ENCODE results near the gene FBXO48.

The FBXO48 gene, protein sequence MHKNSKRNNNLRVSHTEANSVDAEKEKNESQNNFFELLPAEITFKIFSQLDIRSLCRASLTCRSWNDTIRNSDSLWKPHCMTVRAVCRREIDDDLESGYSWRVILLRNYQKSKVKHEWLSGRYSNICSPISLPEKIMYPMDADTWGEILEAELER

DNA sequence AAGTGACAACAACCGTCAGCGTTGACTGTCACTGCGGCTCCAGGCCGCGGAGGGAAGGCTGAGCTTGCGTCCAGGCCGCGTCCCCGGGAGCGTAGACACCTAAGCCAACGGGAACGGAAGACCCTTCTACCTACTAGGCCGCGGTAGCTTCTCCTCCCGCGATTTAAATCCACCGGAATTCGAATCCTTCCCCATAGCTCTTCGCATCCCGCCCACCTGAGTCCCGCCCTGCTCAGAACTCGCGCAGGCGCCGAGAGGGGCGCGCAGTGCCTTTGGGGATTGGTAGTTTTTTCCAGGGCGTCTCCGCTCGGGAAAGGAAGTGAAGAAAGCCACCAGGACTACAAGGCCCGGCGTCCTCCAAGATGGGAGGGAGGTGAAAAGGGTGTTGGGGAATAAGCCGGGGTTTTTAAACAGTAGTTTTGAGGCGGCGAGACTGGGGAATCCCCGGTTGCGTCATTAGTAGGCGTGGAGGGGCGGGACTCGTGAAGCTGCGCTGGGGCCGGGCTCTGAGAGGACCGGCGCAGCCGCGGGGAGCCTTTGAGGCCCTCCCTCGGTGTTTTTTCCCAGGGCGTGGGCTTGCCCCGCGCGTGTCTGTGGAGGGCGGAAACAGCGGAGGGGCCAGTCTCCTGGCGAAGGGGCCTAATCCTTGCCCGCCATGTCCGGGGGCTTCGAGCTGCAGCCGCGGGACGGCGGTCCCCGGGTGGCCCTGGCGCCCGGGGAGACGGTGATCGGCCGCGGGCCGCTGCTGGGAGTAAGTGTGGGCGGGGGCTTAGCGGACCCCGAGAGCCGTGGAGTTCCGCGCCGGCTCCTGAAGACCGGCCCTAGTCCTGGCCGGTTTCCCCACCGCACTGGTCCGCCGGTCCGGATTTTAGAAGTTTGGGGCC, at the start of gene FBXO48, which contains the start of gene APLF:
Gene FBXO48 (minus strand): TSS at position 218 of the 884 bp plus-strand sequence. CDS start 2,149 bp downstream, outside the sequence.
Gene APLF (plus strand): TSS at position 509 of the 884 bp plus-strand sequence. CDS start 147 bp downstream, at position 656.
- Histone ChIP-seq H3K79me2 (ENCODE audit: insufficient read depth, low read length) (peaks cover 39% of the 10 kb centered on the region), H3K4me3 (ENCODE audit: low read depth in 1 of 2, low read length in 2 of 2) (peak within 1 kb of the TSS; percentile 62 to 76), H4K20me1 (ENCODE audit: insufficient read depth, low read length) (no peaks in the 10 kb centered on the region), H3K27me3 (ENCODE audit: insufficient read depth, low read length, poor library complexity) (no peaks in the 10 kb centered on the region), H3K36me3 (ENCODE audit: insufficient read depth, low read length) (no peaks in the 10 kb centered on the region; the same call in 1 of the 2 replicates), H3K27ac (ENCODE audit: low read length) (peak within 1 kb of the TSS; percentile 83), H3K9ac (ENCODE audit: low read depth, low read length) (peak within 1 kb of the TSS; percentile 87), H3K9me3 (ENCODE audit: insufficient read depth, low read length, severe bottlenecking) (no peaks in the 10 kb centered on the region), H3K4me1 (ENCODE audit: insufficient read depth, low read length) (peaks cover 53% of the 10 kb centered on the region), H3K4me2 (ENCODE audit: insufficient read depth, low read length) (peak within 1 kb of the TSS; percentile 77), H2AFZ (ENCODE audit: low read depth, low read length) (peak within 1 kb of the TSS; percentile 92)
- DNase-seq (peak; percentile 99), ATAC-seq (ENCODE audit: insufficient read depth, low read depth) (peak; percentile 93)
- TF ChIP-seq, protein P1, sequence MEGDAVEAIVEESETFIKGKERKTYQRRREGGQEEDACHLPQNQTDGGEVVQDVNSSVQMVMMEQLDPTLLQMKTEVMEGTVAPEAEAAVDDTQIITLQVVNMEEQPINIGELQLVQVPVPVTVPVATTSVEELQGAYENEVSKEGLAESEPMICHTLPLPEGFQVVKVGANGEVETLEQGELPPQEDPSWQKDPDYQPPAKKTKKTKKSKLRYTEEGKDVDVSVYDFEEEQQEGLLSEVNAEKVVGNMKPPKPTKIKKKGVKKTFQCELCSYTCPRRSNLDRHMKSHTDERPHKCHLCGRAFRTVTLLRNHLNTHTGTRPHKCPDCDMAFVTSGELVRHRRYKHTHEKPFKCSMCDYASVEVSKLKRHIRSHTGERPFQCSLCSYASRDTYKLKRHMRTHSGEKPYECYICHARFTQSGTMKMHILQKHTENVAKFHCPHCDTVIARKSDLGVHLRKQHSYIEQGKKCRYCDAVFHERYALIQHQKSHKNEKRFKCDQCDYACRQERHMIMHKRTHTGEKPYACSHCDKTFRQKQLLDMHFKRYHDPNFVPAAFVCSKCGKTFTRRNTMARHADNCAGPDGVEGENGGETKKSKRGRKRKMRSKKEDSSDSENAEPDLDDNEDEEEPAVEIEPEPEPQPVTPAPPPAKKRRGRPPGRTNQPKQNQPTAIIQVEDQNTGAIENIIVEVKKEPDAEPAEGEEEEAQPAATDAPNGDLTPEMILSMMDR (IDR thresholded peaks at IDR 0.05; ENCODE audit: borderline replicate concordance, extremely low read depth, low read length, poor library complexity, severe bottlenecking): no peak
- TF ChIP-seq EZH2 (IDR thresholded peaks at IDR 0.05; ENCODE audit: borderline replicate concordance, low read depth, low read length, severe bottlenecking): no peak

DNA sequence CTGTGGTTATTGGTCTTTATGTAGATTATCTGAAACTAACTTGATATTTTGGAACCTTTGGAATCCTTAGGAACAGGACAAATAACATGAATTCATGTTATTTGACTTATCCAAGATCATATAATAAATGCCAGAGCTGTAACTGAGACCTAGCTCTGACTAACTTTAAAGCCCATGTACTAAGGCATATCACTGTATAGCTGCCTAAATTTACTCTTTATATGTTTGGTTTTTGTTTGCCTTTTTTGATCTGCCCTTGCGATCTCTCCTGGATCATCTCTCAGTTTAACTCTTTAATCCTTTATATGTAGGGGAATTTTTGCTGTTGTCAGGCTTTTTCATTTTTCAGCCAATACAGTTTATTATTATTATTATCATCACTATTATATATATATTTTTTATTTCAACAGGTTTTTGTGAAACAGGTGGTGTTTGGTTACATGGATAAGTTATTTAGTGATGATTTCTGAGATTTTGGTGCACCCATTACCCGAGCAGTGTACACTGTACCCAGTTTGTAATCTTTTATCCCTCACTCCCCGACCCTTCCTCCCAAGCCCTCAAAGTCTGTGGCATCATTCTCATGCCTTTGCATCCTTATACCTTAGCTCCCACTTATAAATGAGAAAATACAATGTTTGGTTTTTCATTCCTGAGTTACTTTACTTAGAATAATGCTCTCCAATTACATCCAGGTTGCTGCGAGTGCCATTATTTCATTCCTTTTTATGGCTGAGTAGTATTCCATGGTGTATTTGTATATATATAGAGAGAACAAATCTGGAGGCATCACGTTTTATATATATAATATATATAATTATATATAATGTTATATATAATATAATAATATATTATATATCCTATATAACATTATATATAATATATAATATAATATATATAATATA, 49.2 kb upstream of the FBXO48 start:
- TF ChIP-seq, protein P1 (IDR thresholded peaks at IDR 0.05; ENCODE audit: borderline replicate concordance, extremely low read depth, low read length, poor library complexity, severe bottlenecking): no peak
- TF ChIP-seq EZH2 (IDR thresholded peaks at IDR 0.05; ENCODE audit: borderline replicate concordance, low read depth, low read length, severe bottlenecking): no peak
- H3K4me2 ChIP-seq (ENCODE audit: insufficient read depth, low read length): no peak overlapping the region
- no peaks in the 10 kb centered on the region for H3K79me2 ChIP-seq (ENCODE audit: insufficient read depth, low read length)
- H3K9ac ChIP-seq (ENCODE audit: low read depth, low read length): no peak overlapping the region
- no peaks in the 10 kb centered on the region for H3K9me3 ChIP-seq (ENCODE audit: insufficient read depth, low read length, severe bottlenecking)
- no peaks in the 10 kb centered on the region for H3K27me3 ChIP-seq (ENCODE audit: insufficient read depth, low read length, poor library complexity)
- ATAC-seq (ENCODE audit: insufficient read depth, low read depth) (peak; percentile 71), DNase-seq (no peak)
- no peaks in the 10 kb centered on the region for H4K20me1 ChIP-seq (ENCODE audit: insufficient read depth, low read length)
- H3K36me3 ChIP-seq (ENCODE audit: insufficient read depth, low read length): no peaks in the 10 kb centered on the region
- H2AFZ ChIP-seq (ENCODE audit: low read depth, low read length): no peak overlapping the region
- H3K27ac ChIP-seq (ENCODE audit: low read length): no peak overlapping the region
- no peaks in the 10 kb centered on the region for H3K4me1 ChIP-seq (ENCODE audit: insufficient read depth, low read length)
- H3K4me3 ChIP-seq (ENCODE audit: low read depth in 1 of 2, low read length in 2 of 2): no peak overlapping the region

DNA sequence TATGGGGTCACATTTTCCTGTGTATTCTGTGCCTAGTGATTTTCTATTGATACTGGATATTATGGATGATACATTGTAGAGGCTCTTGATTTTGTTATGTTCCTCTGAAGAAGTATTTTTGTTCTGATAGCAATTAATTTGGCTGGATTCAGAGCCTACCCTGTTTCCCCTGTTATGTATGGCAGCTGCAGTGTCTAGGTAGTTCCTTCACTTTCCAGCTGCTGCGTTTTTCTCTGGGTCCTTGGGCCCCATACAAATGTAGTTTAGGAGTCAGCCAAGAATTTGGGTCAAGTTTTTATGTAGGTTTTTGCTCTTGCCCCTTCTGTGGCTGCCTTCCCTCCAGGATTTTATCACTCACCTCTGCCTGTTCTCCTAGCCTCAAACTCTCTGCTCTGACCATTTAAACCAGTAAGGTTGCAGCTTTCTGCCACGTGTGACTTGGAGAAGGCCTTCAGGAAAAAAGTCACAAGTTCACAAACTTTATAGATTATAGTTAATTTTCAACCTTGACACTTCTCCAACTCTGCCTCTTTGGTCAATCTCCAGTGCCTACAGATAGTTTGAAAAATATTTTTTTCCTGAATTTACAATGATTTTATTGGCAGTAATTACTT, 47.3 kb upstream of the FBXO48 start:
- no peaks in the 10 kb centered on the region for H3K79me2 ChIP-seq (ENCODE audit: insufficient read depth, low read length)
- H3K4me1 ChIP-seq (ENCODE audit: insufficient read depth, low read length): no peaks in the 10 kb centered on the region
- H3K27ac ChIP-seq (ENCODE audit: low read length): no peak overlapping the region
- no peak overlapping the region for H3K9ac ChIP-seq (ENCODE audit: low read depth, low read length)
- H3K4me2 ChIP-seq (ENCODE audit: insufficient read depth, low read length): no peak overlapping the region
- H4K20me1 ChIP-seq (ENCODE audit: insufficient read depth, low read length): no peaks in the 10 kb centered on the region
- H3K36me3 ChIP-seq (ENCODE audit: insufficient read depth, low read length): no peaks in the 10 kb centered on the region
- DNase-seq (no peak), ATAC-seq (ENCODE audit: insufficient read depth, low read depth) (no peak)
- no peak overlapping the region for H2AFZ ChIP-seq (ENCODE audit: low read depth, low read length)
- no peaks in the 10 kb centered on the region for H3K27me3 ChIP-seq (ENCODE audit: insufficient read depth, low read length, poor library complexity)
- TF ChIP-seq EZH2 (IDR thresholded peaks at IDR 0.05; ENCODE audit: borderline replicate concordance, low read depth, low read length, severe bottlenecking): no peak
- TF ChIP-seq, protein P1 (IDR thresholded peaks at IDR 0.05; ENCODE audit: borderline replicate concordance, extremely low read depth, low read length, poor library complexity, severe bottlenecking): no peak
- no peak overlapping the region for H3K4me3 ChIP-seq (ENCODE audit: low read depth in 1 of 2, low read length in 2 of 2)
- no peaks in the 10 kb centered on the region for H3K9me3 ChIP-seq (ENCODE audit: insufficient read depth, low read length, severe bottlenecking)
